Small intestine (tissue), 7 donors: ENCODE measurements around the gene TMEM260. TPM values are rescaled to one million over a fixed set of nuclear protein-coding genes. Genes with fewer than 3 reads are reported as not detected.

Experiments used
- DNase-seq, 2 donors: peaks; one replicate each; pipeline versions ENCODE4 v3.0.0 to v3.0.0-alpha.2; 2013
- FAIRE-seq: peaks from 2 replicates; lab custom pipeline; 2012; peaks lifted over from hg19 to GRCh38; lab: Jason Lieb, UNC
- H3K27ac ChIP-seq, 3 donors: one replicate each; pipeline ENCODE4 v1.5.1; 2013; ENCODE audit warnings: low read length in 2 of 3, mild to moderate bottlenecking in 2 of 3, control low read depth in 1 of 3, inconsistent platforms in 1 of 3, low read depth in 1 of 3, moderate library complexity in 1 of 3
- H3K27me3 ChIP-seq, 3 donors: one replicate each; pipeline ENCODE4 v1.6.1; 2013; ENCODE audit warnings: low read length in 3 of 3, inconsistent platforms in 1 of 3; ENCODE audit not compliant: control insufficient read depth in 3 of 3, insufficient read depth in 3 of 3
- H3K36me3 ChIP-seq, 3 donors: one replicate each; pipeline ENCODE4 v1.6.1; 2013; ENCODE audit warnings: low read length in 3 of 3, inconsistent platforms in 1 of 3, low read depth in 1 of 3, mild to moderate bottlenecking in 1 of 3, moderate library complexity in 1 of 3; ENCODE audit not compliant: control insufficient read depth in 3 of 3, insufficient read depth in 2 of 3
- H3K4me1 ChIP-seq, 3 donors: one replicate each; pipeline ENCODE4 v1.6.1; 2013; ENCODE audit warnings: low read length in 2 of 3, inconsistent platforms in 1 of 3, low read depth in 1 of 3, mild to moderate bottlenecking in 1 of 3, moderate library complexity in 1 of 3; ENCODE audit not compliant: control insufficient read depth in 3 of 3, insufficient read depth in 2 of 3
- H3K4me3 ChIP-seq, 3 donors: one replicate each; pipeline ENCODE4 v1.5.1; 2013; ENCODE audit warnings: low read length in 3 of 3, control low read depth in 1 of 3, inconsistent platforms in 1 of 3, low read depth in 1 of 3, mild to moderate bottlenecking in 1 of 3, moderate library complexity in 1 of 3
- H3K9me3 ChIP-seq, 2 donors: one replicate each; pipeline ENCODE4 v1.6.1; 2013; ENCODE audit warnings: low read depth in 1 of 2, low read length in 1 of 2; ENCODE audit not compliant: control insufficient read depth in 2 of 2, insufficient read depth in 1 of 2
- WGBS, 3 donors: extraction: QIAGEN DNeasy Blood & Tissue Kit; methylation state at CpG; one replicate each; pipeline ENCODE4 v1.1.7; 2013; 5-methylcytosine and 5-hydroxymethylcytosine counted together
- polyA plus RNA-seq, 4 donors: library from polyadenylated mRNA; stranded (reverse) in 3 of 4; unstranded in 1 of 4; fragments of 200-250 nt in 3 of 4; fragments of 120-200 nt in 1 of 4; gene quantifications; one replicate each; pipeline versions ENCODE4 v1.2.1 to v1.2.3, GENCODE V29; 2013
- donor health status: healthy with polysubstance abuse.
- donor health status: control.
- donor health status: control.
- donor health status: Bipolar disorder and iron deficiency.
- donor health status: healthy.

Gene TMEM260
- polyA plus RNA-seq, 4 donors: 7.6 to 24.6 (median 9.0) TPM

- no peaks in the 10 kb centered on the region for H3K4me1 ChIP-seq
- WGBS, 3 donors: 92 to 97% (median 95%) methylated on average over 3 of the region's 3 CpGs
- DNase-seq: no peak
Measured at GRCh38 chr14:56649382-56649781, 69.8 kb downstream of the TMEM260 start.

GRCh38 chr14:56650048-56650447 is 70.5 kb downstream of the TMEM260 start:
- FAIRE-seq: no peak
- WGBS, 3 donors: 75 to 88% (median 78%) methylated on average over 9 of the region's 9 CpGs
- no peaks in the 10 kb centered on the region for H3K4me1 ChIP-seq

More at GRCh38 chr14:56649382-56649781, 69.8 kb downstream of the TMEM260 start:
- FAIRE-seq: no peak
- H3K9me3 ChIP-seq: no peaks in the 10 kb centered on the region
- H3K27me3 ChIP-seq: no peaks in the 10 kb centered on the region
- no peak overlapping the region for H3K4me3 ChIP-seq
- no peak overlapping the region for H3K27ac ChIP-seq
- peaks cover 0 to 10% (median 5%) of the 10 kb centered on the region in 3 donors for H3K36me3 ChIP-seq

GRCh38 chr14:56650979-56651378 is 71.4 kb downstream of the TMEM260 start:
- Histone ChIP-seq H3K27me3 (no peaks in the 10 kb centered on the region), H3K4me1 (no peaks in the 10 kb centered on the region), H3K9me3 (no peaks in the 10 kb centered on the region), H3K27ac (no peak overlapping the region), H3K36me3 (peaks cover 0 to 10% (median 5%) of the 10 kb centered on the region in 3 donors), H3K4me3 (no peak overlapping the region)
- no peak for DNase-seq
- no peak for FAIRE-seq

More at GRCh38 chr14:56650048-56650447, 70.5 kb downstream of the TMEM260 start:
- H3K27me3 ChIP-seq: no peaks in the 10 kb centered on the region
- no peak overlapping the region for H3K4me3 ChIP-seq
- peaks cover 0 to 10% (median 5%) of the 10 kb centered on the region in 3 donors for H3K36me3 ChIP-seq
- no peak overlapping the region for H3K27ac ChIP-seq
- no peak for DNase-seq
- H3K9me3 ChIP-seq: no peaks in the 10 kb centered on the region

- 62 to 70% (median 68%) methylated on average over 2 of the region's 2 CpGs for WGBS, 3 donors
- peaks cover 0 to 1% of the 10 kb centered on the region in 2 donors for H3K9me3 ChIP-seq
- H3K36me3 ChIP-seq: no peaks in the 10 kb centered on the region
- peaks cover 0 to 3% (median 0%) of the 10 kb centered on the region in 3 donors for H3K4me1 ChIP-seq
- no peaks in the 10 kb centered on the region for H3K27me3 ChIP-seq
- FAIRE-seq: no peak
- H3K4me3 ChIP-seq: no peak overlapping the region
- H3K27ac ChIP-seq: no peak overlapping the region
- no peak for DNase-seq
Measured at GRCh38 chr14:56657604-56658003, 78.0 kb downstream of the TMEM260 start.

GRCh38 chr14:56659378-56659777 is 79.8 kb downstream of the TMEM260 start:
- FAIRE-seq (no peak), DNase-seq (no peak)
- Histone ChIP-seq H3K27me3 (no peaks in the 10 kb centered on the region), H3K4me1 (peaks cover 0 to 3% (median 0%) of the 10 kb centered on the region in 3 donors), H3K4me3 (no peak overlapping the region), H3K27ac (no peak overlapping the region), H3K9me3 (peaks cover 0 to 3% of the 10 kb centered on the region in 2 donors), H3K36me3 (no peaks in the 10 kb centered on the region)
- 48 to 50% (median 49%) methylated on average over 8 of the region's 8 CpGs for WGBS, 3 donors

- 20 to 34% (median 28%) methylated on average over 7 of the region's 7 CpGs for WGBS, 3 donors
- H3K36me3 ChIP-seq: no peaks in the 10 kb centered on the region
- peaks cover 0 to 3% of the 10 kb centered on the region in 2 donors for H3K9me3 ChIP-seq
- H3K27ac ChIP-seq: no peak overlapping the region
- no peak for FAIRE-seq
- peaks cover 0 to 3% (median 0%) of the 10 kb centered on the region in 3 donors for H3K4me1 ChIP-seq
- no peak overlapping the region for H3K4me3 ChIP-seq
- peak; percentile 52 to 59 for DNase-seq
- H3K27me3 ChIP-seq: no peaks in the 10 kb centered on the region
Measured at GRCh38 chr14:56659964-56660551, 80.5 kb downstream of the TMEM260 start.

- Histone ChIP-seq H3K9me3 (peaks cover 0 to 3% of the 10 kb centered on the region in 2 donors), H3K27me3 (no peaks in the 10 kb centered on the region), H3K36me3 (no peaks in the 10 kb centered on the region), H3K4me1 (peaks cover 0 to 3% (median 0%) of the 10 kb centered on the region in 3 donors), H3K27ac (no peak overlapping the region), H3K4me3 (no peak overlapping the region)
- no peak for DNase-seq
- no peak for FAIRE-seq
- WGBS, 3 donors: 51 to 72% (median 57%) methylated on average over 6 of the region's 6 CpGs
Measured at GRCh38 chr14:56660677-56661389, 81.2 kb downstream of the TMEM260 start.

GRCh38 chr14:56661478-56661877 is 81.9 kb downstream of the TMEM260 start:
- no peaks in the 10 kb centered on the region for H3K36me3 ChIP-seq
- peaks cover 0 to 3% of the 10 kb centered on the region in 2 donors for H3K9me3 ChIP-seq
- WGBS, 3 donors: 66 to 84% (median 77%) methylated on average over 1 of the region's 1 CpG
- no peak overlapping the region for H3K4me3 ChIP-seq
- no peak overlapping the region for H3K27ac ChIP-seq
- H3K27me3 ChIP-seq: no peaks in the 10 kb centered on the region
- peaks cover 0 to 5% (median 0%) of the 10 kb centered on the region in 3 donors for H3K4me1 ChIP-seq
- FAIRE-seq: no peak
- DNase-seq: no peak
